ENCODE data around the gene RPS27.
"Not testable (repeated sequence)": the region's sequence is repeated elsewhere in the genome, so short reads cannot be mapped to it uniquely, and the experiment has no call there.

The RPS27 gene

GRCh38 chr1:153973071-153973470, 17.5 kb upstream of the RPS27 start:
- no peaks in the 10 kb centered on the region for H3K9me3 ChIP-seq (ENCODE audit: control insufficient read depth in 2 of 2, low read length in 2 of 2)

GRCh38 chr1:153973525-153973924, 17.0 kb upstream of the RPS27 start:
- Histone ChIP-seq H3K9ac (ENCODE audit: low read depth in 1 of 2, low read length in 2 of 2) (no peak overlapping the region), H3K27me3 (ENCODE audit: control insufficient read depth in 2 of 2, insufficient read depth in 2 of 2, low read length in 2 of 2) (no peaks in the 10 kb centered on the region), H3K27ac (ENCODE audit: low read depth in 2 of 2, low read length in 2 of 2) (no peak overlapping the region), H3K9me3 (ENCODE audit: control insufficient read depth in 2 of 2, low read length in 2 of 2) (no peaks in the 10 kb centered on the region), H3K4me1 (ENCODE audit: control insufficient read depth in 2 of 2, insufficient read depth in 2 of 2, low read length in 2 of 2) (peaks cover 18 to 19% of the 10 kb centered on the region in 2 donors), H3K36me3 (ENCODE audit: control insufficient read depth in 2 of 2, insufficient read depth in 2 of 2, low read length in 2 of 2) (peaks cover 28 to 29% of the 10 kb centered on the region in 2 donors), H3K4me3 (ENCODE audit: low read length in 2 of 2) (no peak overlapping the region)

More at GRCh38 chr1:153973071-153973470, 17.5 kb upstream of the RPS27 start:
- Histone ChIP-seq H3K36me3 (ENCODE audit: control insufficient read depth in 2 of 2, insufficient read depth in 2 of 2, low read length in 2 of 2) (peaks cover 28 to 29% of the 10 kb centered on the region in 2 donors), H3K27ac (ENCODE audit: low read depth in 2 of 2, low read length in 2 of 2) (no peak overlapping the region), H3K27me3 (ENCODE audit: control insufficient read depth in 2 of 2, insufficient read depth in 2 of 2, low read length in 2 of 2) (no peaks in the 10 kb centered on the region), H3K4me1 (ENCODE audit: control insufficient read depth in 2 of 2, insufficient read depth in 2 of 2, low read length in 2 of 2) (peaks cover 18 to 21% of the 10 kb centered on the region in 2 donors), H3K9ac (ENCODE audit: low read depth in 1 of 2, low read length in 2 of 2) (no peak overlapping the region), H3K4me3 (ENCODE audit: low read length in 2 of 2) (no peak overlapping the region)

GRCh38 chr1:153976819-153977249, 13.7 kb upstream of the RPS27 start:
- H3K27ac ChIP-seq (ENCODE audit: low read depth in 2 of 2, low read length in 2 of 2): peak overlapping the region; percentile 88 to 89
- peaks cover 18 to 19% of the 10 kb centered on the region in 2 donors for H3K4me1 ChIP-seq (ENCODE audit: control insufficient read depth in 2 of 2, insufficient read depth in 2 of 2, low read length in 2 of 2)
- peak overlapping the region; percentile 96 to 98 for H3K9ac ChIP-seq (ENCODE audit: low read depth in 1 of 2, low read length in 2 of 2)
- peaks cover 28 to 29% of the 10 kb centered on the region in 2 donors for H3K36me3 ChIP-seq (ENCODE audit: control insufficient read depth in 2 of 2, insufficient read depth in 2 of 2, low read length in 2 of 2)
- no peaks in the 10 kb centered on the region for H3K27me3 ChIP-seq (ENCODE audit: control insufficient read depth in 2 of 2, insufficient read depth in 2 of 2, low read length in 2 of 2)
- peak overlapping the region; percentile 94 to 95 for H3K4me3 ChIP-seq (ENCODE audit: low read length in 2 of 2)
- H3K9me3 ChIP-seq (ENCODE audit: control insufficient read depth in 2 of 2, low read length in 2 of 2): no peaks in the 10 kb centered on the region

GRCh38 chr1:153977250-153978240, 13.0 kb upstream of the RPS27 start, which contains the start of gene JTB:
Gene JTB, minus strand, starts transcription at chr1:153977674. Its CDS starts 422 bp downstream, at chr1:153977252.
- peak within 1 kb of the TSS; percentile 94 to 95 for H3K4me3 ChIP-seq (ENCODE audit: low read length in 2 of 2)
- peaks cover 28 to 29% of the 10 kb centered on the region in 2 donors for H3K36me3 ChIP-seq (ENCODE audit: control insufficient read depth in 2 of 2, insufficient read depth in 2 of 2, low read length in 2 of 2)
- H3K9ac ChIP-seq (ENCODE audit: low read depth in 1 of 2, low read length in 2 of 2): peak within 1 kb of the TSS; percentile 96 to 98
- H3K27ac ChIP-seq (ENCODE audit: low read depth in 2 of 2, low read length in 2 of 2): peak within 1 kb of the TSS; percentile 88 to 89
- H3K4me1 ChIP-seq (ENCODE audit: control insufficient read depth in 2 of 2, insufficient read depth in 2 of 2, low read length in 2 of 2): peaks cover 18 to 19% of the 10 kb centered on the region in 2 donors
- no peaks in the 10 kb centered on the region for H3K27me3 ChIP-seq (ENCODE audit: control insufficient read depth in 2 of 2, insufficient read depth in 2 of 2, low read length in 2 of 2)
- H3K9me3 ChIP-seq (ENCODE audit: control insufficient read depth in 2 of 2, low read length in 2 of 2): no peaks in the 10 kb centered on the region

GRCh38 chr1:153978274-153978909, 12.2 kb upstream of the RPS27 start:
- peaks cover 21 to 22% of the 10 kb centered on the region in 2 donors for H3K36me3 ChIP-seq (ENCODE audit: control insufficient read depth in 2 of 2, insufficient read depth in 2 of 2, low read length in 2 of 2)
- peak overlapping the region; percentile 88 to 89 for H3K27ac ChIP-seq (ENCODE audit: low read depth in 2 of 2, low read length in 2 of 2)
- peak overlapping the region; percentile 96 to 98 for H3K9ac ChIP-seq (ENCODE audit: low read depth in 1 of 2, low read length in 2 of 2)
- H3K4me1 ChIP-seq (ENCODE audit: control insufficient read depth in 2 of 2, insufficient read depth in 2 of 2, low read length in 2 of 2): peaks cover 18 to 19% of the 10 kb centered on the region in 2 donors
- H3K4me3 ChIP-seq (ENCODE audit: low read length in 2 of 2): peak overlapping the region; percentile 94 to 95
- H3K9me3 ChIP-seq (ENCODE audit: control insufficient read depth in 2 of 2, low read length in 2 of 2): no peaks in the 10 kb centered on the region
- H3K27me3 ChIP-seq (ENCODE audit: control insufficient read depth in 2 of 2, insufficient read depth in 2 of 2, low read length in 2 of 2): no peaks in the 10 kb centered on the region

- H3K4me1 ChIP-seq (ENCODE audit: control insufficient read depth in 2 of 2, insufficient read depth in 2 of 2, low read length in 2 of 2): peaks cover 18 to 19% of the 10 kb centered on the region in 2 donors
- not testable (repeated sequence) for H3K9ac ChIP-seq (ENCODE audit: low read depth in 1 of 2, low read length in 2 of 2); H3K27me3 ChIP-seq (ENCODE audit: control insufficient read depth in 2 of 2, insufficient read depth in 2 of 2, low read length in 2 of 2); H3K9me3 ChIP-seq (ENCODE audit: control insufficient read depth in 2 of 2, low read length in 2 of 2); H3K27ac ChIP-seq (ENCODE audit: low read depth in 2 of 2, low read length in 2 of 2); H3K4me3 ChIP-seq (ENCODE audit: low read length in 2 of 2)
- peaks cover 14 to 15% of the 10 kb centered on the region in 2 donors for H3K36me3 ChIP-seq (ENCODE audit: control insufficient read depth in 2 of 2, insufficient read depth in 2 of 2, low read length in 2 of 2)
Observed at GRCh38 chr1:153979091-153979490, 11.5 kb upstream of the RPS27 start.

GRCh38 chr1:153981735-153982134, 8.8 kb upstream of the RPS27 start:
- not testable (repeated sequence) for H3K27ac ChIP-seq (ENCODE audit: low read depth in 2 of 2, low read length in 2 of 2); H3K36me3 ChIP-seq (ENCODE audit: control insufficient read depth in 2 of 2, insufficient read depth in 2 of 2, low read length in 2 of 2); H3K27me3 ChIP-seq (ENCODE audit: control insufficient read depth in 2 of 2, insufficient read depth in 2 of 2, low read length in 2 of 2); H3K9me3 ChIP-seq (ENCODE audit: control insufficient read depth in 2 of 2, low read length in 2 of 2); H3K4me3 ChIP-seq (ENCODE audit: low read length in 2 of 2); H3K9ac ChIP-seq (ENCODE audit: low read depth in 1 of 2, low read length in 2 of 2)
- H3K4me1 ChIP-seq (ENCODE audit: control insufficient read depth in 2 of 2, insufficient read depth in 2 of 2, low read length in 2 of 2): peaks cover 15 to 20% of the 10 kb centered on the region in 2 donors

GRCh38 chr1:153984123-153984894, 6.3 kb upstream of the RPS27 start:
- peak overlapping the region in 1 of 2 donors; percentile 92 for H3K4me3 ChIP-seq (ENCODE audit: low read length in 2 of 2)
- H3K36me3 ChIP-seq (ENCODE audit: control insufficient read depth in 2 of 2, insufficient read depth in 2 of 2, low read length in 2 of 2): no peaks in the 10 kb centered on the region
- no peaks in the 10 kb centered on the region for H3K27me3 ChIP-seq (ENCODE audit: control insufficient read depth in 2 of 2, insufficient read depth in 2 of 2, low read length in 2 of 2)
- peaks cover 10 to 15% of the 10 kb centered on the region in 2 donors for H3K4me1 ChIP-seq (ENCODE audit: control insufficient read depth in 2 of 2, insufficient read depth in 2 of 2, low read length in 2 of 2)
- no peaks in the 10 kb centered on the region for H3K9me3 ChIP-seq (ENCODE audit: control insufficient read depth in 2 of 2, low read length in 2 of 2)
- H3K9ac ChIP-seq (ENCODE audit: low read depth in 1 of 2, low read length in 2 of 2): no peak overlapping the region
- H3K27ac ChIP-seq (ENCODE audit: low read depth in 2 of 2, low read length in 2 of 2): no peak overlapping the region

GRCh38 chr1:153985341-153985912, 5.1 kb upstream of the RPS27 start:
- peaks cover 10 to 17% of the 10 kb centered on the region in 2 donors for H3K4me1 ChIP-seq (ENCODE audit: control insufficient read depth in 2 of 2, insufficient read depth in 2 of 2, low read length in 2 of 2)
- no peaks in the 10 kb centered on the region for H3K27me3 ChIP-seq (ENCODE audit: control insufficient read depth in 2 of 2, insufficient read depth in 2 of 2, low read length in 2 of 2)
- peak overlapping the region; percentile 76 to 92 for H3K4me3 ChIP-seq (ENCODE audit: low read length in 2 of 2)
- H3K9ac ChIP-seq (ENCODE audit: low read depth in 1 of 2, low read length in 2 of 2): peak overlapping the region; percentile 72 to 83
- H3K36me3 ChIP-seq (ENCODE audit: control insufficient read depth in 2 of 2, insufficient read depth in 2 of 2, low read length in 2 of 2): no peaks in the 10 kb centered on the region
- H3K27ac ChIP-seq (ENCODE audit: low read depth in 2 of 2, low read length in 2 of 2): peak overlapping the region; percentile 39 to 66
- H3K9me3 ChIP-seq (ENCODE audit: control insufficient read depth in 2 of 2, low read length in 2 of 2): no peaks in the 10 kb centered on the region

Measured in mucosa of rectum (tissue), 2 donors.